ENCODE data around the gene ZNF423.
A peak's percentile ranks its signal among the peaks of the same experiment; 100 is the strongest.

Gene ZNF423

GRCh38 chr16:49801290-49801689, 54.6 kb downstream of the ZNF423 start:
- no peaks in the 10 kb centered on the region for H3K27me3 ChIP-seq (ENCODE audit: insufficient read depth, low read length)
- peaks cover 10% of the 10 kb centered on the region for H3K4me1 ChIP-seq (ENCODE audit: insufficient read depth, low read length)
- H3K9ac ChIP-seq (ENCODE audit: low read depth, low read length) = no peak overlapping the region
- H3K9me3 ChIP-seq (ENCODE audit: insufficient read depth, low read depth, low read length) = no peaks in the 10 kb centered on the region
- no peak overlapping the region for H3K27ac ChIP-seq (ENCODE audit: low read depth, low read length)
- no peak overlapping the region for H3K4me3 ChIP-seq (ENCODE audit: low read length)
- H3K36me3 ChIP-seq (ENCODE audit: insufficient read depth, low read length) = no peaks in the 10 kb centered on the region
- 92% methylated on average over 4 of the region's 4 CpGs for WGBS

GRCh38 chr16:49800876-49801275, 55.0 kb downstream of the ZNF423 start:
- H3K4me3 ChIP-seq (ENCODE audit: low read length) = no peak overlapping the region
- WGBS = 93% methylated on average over 11 of the region's 11 CpGs
- no peaks in the 10 kb centered on the region for H3K36me3 ChIP-seq (ENCODE audit: insufficient read depth, low read length)
- H3K9me3 ChIP-seq (ENCODE audit: insufficient read depth, low read depth, low read length) = no peaks in the 10 kb centered on the region
- H3K9ac ChIP-seq (ENCODE audit: low read depth, low read length) = no peak overlapping the region
- no peak overlapping the region for H3K27ac ChIP-seq (ENCODE audit: low read depth, low read length)
- H3K4me1 ChIP-seq (ENCODE audit: insufficient read depth, low read length) = peaks cover 12% of the 10 kb centered on the region
- no peaks in the 10 kb centered on the region for H3K27me3 ChIP-seq (ENCODE audit: insufficient read depth, low read length)

- Histone ChIP-seq H3K27me3 (ENCODE audit: insufficient read depth, low read length) (no peaks in the 10 kb centered on the region), H3K4me3 (ENCODE audit: low read length) (no peak overlapping the region), H3K27ac (ENCODE audit: low read depth, low read length) (no peak overlapping the region), H3K4me1 (ENCODE audit: insufficient read depth, low read length) (peaks cover 13% of the 10 kb centered on the region), H3K9ac (ENCODE audit: low read depth, low read length) (no peak overlapping the region), H3K9me3 (ENCODE audit: insufficient read depth, low read depth, low read length) (no peaks in the 10 kb centered on the region), H3K36me3 (ENCODE audit: insufficient read depth, low read length) (no peaks in the 10 kb centered on the region)
- WGBS = 92% methylated on average over 5 of the region's 5 CpGs
These were observed 55.5 kb downstream of the ZNF423 start for GRCh38 chr16:49800441-49800840.

GRCh38 chr16:49799172-49799571, 56.7 kb downstream of the ZNF423 start:
- H3K4me3 ChIP-seq (ENCODE audit: low read length) = no peak overlapping the region
- no peaks in the 10 kb centered on the region for H3K9me3 ChIP-seq (ENCODE audit: insufficient read depth, low read depth, low read length)
- no peaks in the 10 kb centered on the region for H3K27me3 ChIP-seq (ENCODE audit: insufficient read depth, low read length)
- H3K27ac ChIP-seq (ENCODE audit: low read depth, low read length) = 0 out of 2 replicates have a peak overlapping the region, but pooled peaks have one; percentile 40
- H3K4me1 ChIP-seq (ENCODE audit: insufficient read depth, low read length) = peaks cover 13% of the 10 kb centered on the region
- H3K36me3 ChIP-seq (ENCODE audit: insufficient read depth, low read length) = no peaks in the 10 kb centered on the region
- H3K9ac ChIP-seq (ENCODE audit: low read depth, low read length) = no peak overlapping the region
- 71% methylated on average over 2 of the region's 4 CpGs for WGBS

GRCh38 chr16:49795513-49795912, 60.4 kb downstream of the ZNF423 start:
- peaks cover 13% of the 10 kb centered on the region for H3K4me1 ChIP-seq (ENCODE audit: insufficient read depth, low read length)
- H3K27me3 ChIP-seq (ENCODE audit: insufficient read depth, low read length) = no peaks in the 10 kb centered on the region
- 83% methylated on average over 8 of the region's 8 CpGs for WGBS

GRCh38 chr16:49793244-49793643, 62.7 kb downstream of the ZNF423 start:
- WGBS = 94% methylated on average over 9 of the region's 11 CpGs
- H3K4me3 ChIP-seq (ENCODE audit: low read length) = no peak overlapping the region
- no peak overlapping the region for H3K27ac ChIP-seq (ENCODE audit: low read depth, low read length)
- H3K27me3 ChIP-seq (ENCODE audit: insufficient read depth, low read length) = no peaks in the 10 kb centered on the region
- no peak overlapping the region for H3K9ac ChIP-seq (ENCODE audit: low read depth, low read length)
- H3K36me3 ChIP-seq (ENCODE audit: insufficient read depth, low read length) = peaks cover 1% of the 10 kb centered on the region; the same call in 1 of the 2 replicates
- no peaks in the 10 kb centered on the region for H3K9me3 ChIP-seq (ENCODE audit: insufficient read depth, low read depth, low read length)
- H3K4me1 ChIP-seq (ENCODE audit: insufficient read depth, low read length) = peaks cover 3% of the 10 kb centered on the region; the same call in 1 of the 2 replicates

More at GRCh38 chr16:49795513-49795912, 60.4 kb downstream of the ZNF423 start:
- Histone ChIP-seq H3K9ac (ENCODE audit: low read depth, low read length) (no peak overlapping the region), H3K27ac (ENCODE audit: low read depth, low read length) (no peak overlapping the region), H3K4me3 (ENCODE audit: low read length) (no peak overlapping the region), H3K36me3 (ENCODE audit: insufficient read depth, low read length) (no peaks in the 10 kb centered on the region), H3K9me3 (ENCODE audit: insufficient read depth, low read depth, low read length) (no peaks in the 10 kb centered on the region)

GRCh38 chr16:49789616-49790015, 66.3 kb downstream of the ZNF423 start:
- Histone ChIP-seq H3K36me3 (ENCODE audit: insufficient read depth, low read length) (peaks cover 9% of the 10 kb centered on the region; the same call in 1 of the 2 replicates), H3K9me3 (ENCODE audit: insufficient read depth, low read depth, low read length) (no peaks in the 10 kb centered on the region), H3K27me3 (ENCODE audit: insufficient read depth, low read length) (no peaks in the 10 kb centered on the region), H3K27ac (ENCODE audit: low read depth, low read length) (no peak overlapping the region), H3K4me1 (ENCODE audit: insufficient read depth, low read length) (no peaks in the 10 kb centered on the region; the same call in 1 of the 2 replicates), H3K4me3 (ENCODE audit: low read length) (no peak overlapping the region), H3K9ac (ENCODE audit: low read depth, low read length) (no peak overlapping the region)
- WGBS = 86% methylated on average over 3 of the region's 4 CpGs

- Histone ChIP-seq H3K27ac (ENCODE audit: low read depth, low read length) (no peak overlapping the region), H3K9me3 (ENCODE audit: insufficient read depth, low read depth, low read length) (no peaks in the 10 kb centered on the region), H3K9ac (ENCODE audit: low read depth, low read length) (no peak overlapping the region), H3K27me3 (ENCODE audit: insufficient read depth, low read length) (no peaks in the 10 kb centered on the region), H3K4me3 (ENCODE audit: low read length) (no peak overlapping the region), H3K4me1 (ENCODE audit: insufficient read depth, low read length) (no peaks in the 10 kb centered on the region; the same call in 1 of the 2 replicates), H3K36me3 (ENCODE audit: insufficient read depth, low read length) (peaks cover 12% of the 10 kb centered on the region; the same call in 1 of the 2 replicates)
- 94% methylated on average over 7 of the region's 7 CpGs for WGBS
These were observed 66.9 kb downstream of the ZNF423 start for GRCh38 chr16:49788986-49789385.

- Histone ChIP-seq H3K27me3 (ENCODE audit: insufficient read depth, low read length) (no peaks in the 10 kb centered on the region), H3K27ac (ENCODE audit: low read depth, low read length) (no peak overlapping the region), H3K9me3 (ENCODE audit: insufficient read depth, low read depth, low read length) (no peaks in the 10 kb centered on the region), H3K4me1 (ENCODE audit: insufficient read depth, low read length) (no peaks in the 10 kb centered on the region; the same call in 1 of the 2 replicates), H3K4me3 (ENCODE audit: low read length) (no peak overlapping the region), H3K9ac (ENCODE audit: low read depth, low read length) (no peak overlapping the region), H3K36me3 (ENCODE audit: insufficient read depth, low read length) (peaks cover 13% of the 10 kb centered on the region; the same call in 1 of the 2 replicates)
- WGBS = 98% methylated on average over 3 of the region's 3 CpGs
These were observed 67.3 kb downstream of the ZNF423 start for GRCh38 chr16:49788572-49788971.

GRCh38 chr16:49786926-49787557, 68.9 kb downstream of the ZNF423 start:
- 96% methylated on average over 12 of the region's 12 CpGs for WGBS
- H3K27me3 ChIP-seq (ENCODE audit: insufficient read depth, low read length) = no peaks in the 10 kb centered on the region
- H3K27ac ChIP-seq (ENCODE audit: low read depth, low read length) = no peak overlapping the region

GRCh38 chr16:49785970-49786369, 69.9 kb downstream of the ZNF423 start:
- 97% methylated on average over 11 of the region's 11 CpGs for WGBS
- no peak overlapping the region for H3K4me3 ChIP-seq (ENCODE audit: low read length)

More at GRCh38 chr16:49786926-49787557, 68.9 kb downstream of the ZNF423 start:
- no peak overlapping the region for H3K9ac ChIP-seq (ENCODE audit: low read depth, low read length)
- no peaks in the 10 kb centered on the region for H3K4me1 ChIP-seq (ENCODE audit: insufficient read depth, low read length)
- peaks cover 13% of the 10 kb centered on the region; the same call in 1 of the 2 replicates for H3K36me3 ChIP-seq (ENCODE audit: insufficient read depth, low read length)
- H3K4me3 ChIP-seq (ENCODE audit: low read length) = no peak overlapping the region
- H3K9me3 ChIP-seq (ENCODE audit: insufficient read depth, low read depth, low read length) = no peaks in the 10 kb centered on the region

More at GRCh38 chr16:49785970-49786369, 69.9 kb downstream of the ZNF423 start:
- H3K4me1 ChIP-seq (ENCODE audit: insufficient read depth, low read length) = no peaks in the 10 kb centered on the region
- H3K27me3 ChIP-seq (ENCODE audit: insufficient read depth, low read length) = no peaks in the 10 kb centered on the region
- H3K36me3 ChIP-seq (ENCODE audit: insufficient read depth, low read length) = peaks cover 13% of the 10 kb centered on the region; the same call in 1 of the 2 replicates
- no peak overlapping the region for H3K9ac ChIP-seq (ENCODE audit: low read depth, low read length)
- H3K9me3 ChIP-seq (ENCODE audit: insufficient read depth, low read depth, low read length) = no peaks in the 10 kb centered on the region
- no peak overlapping the region for H3K27ac ChIP-seq (ENCODE audit: low read depth, low read length)
